Neural progenitor cell (in vitro differentiated cells): Measurements from ENCODE around the gene MMADHC. TPM values are rescaled to one million over a fixed set of nuclear protein-coding genes. Genes with fewer than 3 reads are reported as not detected.

Experiments
- DNase-seq: peaks from one replicate; pipeline ENCODE4 v3.0.0-alpha.2; 2016; ENCODE audit warnings: low spot score
- H2AFZ ChIP-seq: fragments of 200-600 bp; sonication (generic); replicated peaks from 2 replicates; pipeline ENCODE4 v1.6.1; 2016; ENCODE audit warnings: antibody characterized with exemption
- H3F3A ChIP-seq: fragments of 200-600 bp; sonication (generic); 2 replicates; pipeline ENCODE4 v1.6.1; 2016; ENCODE audit warnings: antibody characterized with exemption, low read depth
- H3K27ac ChIP-seq: fragments of 200-600 bp; sonication (generic); 2 replicates; pipeline ENCODE4 v1.5.1; 2016; ENCODE audit warnings: mild to moderate bottlenecking
- H3K27me3 ChIP-seq: fragments of 200-600 bp; sonication (generic); 2 replicates; pipeline ENCODE4 v1.6.1; 2016; ENCODE audit warnings: mild to moderate bottlenecking, moderate library complexity
- H3K36me3 ChIP-seq: fragments of 200-600 bp; sonication (generic); 2 replicates; pipeline ENCODE4 v1.5.1; 2016
- H3K4me1 ChIP-seq: fragments of 200-600 bp; sonication (generic); 2 replicates; pipeline ENCODE4 v1.6.1; 2016; ENCODE audit warnings: mixed run types
- H3K4me2 ChIP-seq: fragments of 200-600 bp; sonication (generic); 2 replicates; pipeline ENCODE4 v1.6.1; 2016
- H3K4me3 ChIP-seq: fragments of 200-600 bp; sonication (generic); 2 replicates; pipeline ENCODE4 v1.5.1; 2016
- H3K79me2 ChIP-seq: fragments of 200-600 bp; sonication (generic); 2 replicates; pipeline ENCODE4 v1.6.1; 2016; ENCODE audit warnings: low read depth
- H3K9ac ChIP-seq: fragments of 200-600 bp; sonication (generic); 2 replicates; pipeline ENCODE4 v1.6.1; 2016
- H3K9me3 ChIP-seq: fragments of 200-600 bp; sonication (generic); 2 replicates; pipeline ENCODE4 v1.5.1; 2016; ENCODE audit warnings: low read depth
- H4K20me1 ChIP-seq: fragments of 200-600 bp; sonication (generic); 2 replicates; pipeline ENCODE4 v1.6.1; 2016; ENCODE audit warnings: low read depth
- H3K27ac Mint-ChIP-seq: 3 replicates; pipeline ENCODE4 v1.8.0; 2021; ENCODE audit warnings: mixed read lengths
- H3K27me3 Mint-ChIP-seq: 2 replicates; pipeline ENCODE4 v1.8.0; 2022; ENCODE audit warnings: low read depth, mild to moderate bottlenecking, inconsistent platforms, moderate library complexity, mixed read lengths; ENCODE audit not compliant: insufficient read depth
- H3K36me3 Mint-ChIP-seq: 3 replicates; pipeline ENCODE4 v1.8.0; 2021; ENCODE audit warnings: mixed read lengths
- H3K4me1 Mint-ChIP-seq: 3 replicates; pipeline ENCODE4 v1.8.0; 2021; ENCODE audit warnings: mixed read lengths
- H3K4me3 Mint-ChIP-seq: 3 replicates; pipeline ENCODE4 v1.8.0; 2021; ENCODE audit warnings: mild to moderate bottlenecking, moderate library complexity, mixed read lengths
- H3K9me3 Mint-ChIP-seq: 3 replicates; pipeline ENCODE4 v1.8.0; 2020; ENCODE audit warnings: mixed read lengths
- EZH2 ChIP-seq: fragments of 200-600 bp; sonication (generic); IDR thresholded peaks from 2 replicates; pipeline ENCODE4 v1.6.1; 2017; ENCODE audit warnings: antibody characterized with exemption, mild to moderate bottlenecking, moderate library complexity
- EZH2phosphoT487 ChIP-seq: fragments of 200-600 bp; sonication (generic); IDR thresholded peaks from 2 replicates; pipeline ENCODE4 v1.6.1; 2017; ENCODE audit warnings: antibody characterized with exemption
- total RNA-seq: library from RNA; depleted of rRNA; stranded (reverse); fragments of >200 nt; gene quantifications from 2 replicates; pipeline ENCODE4 v1.2.3, GENCODE V29; 2015; ENCODE audit warnings: low replicate concordance
- TF ChIP-seq, protein P1 (sequence below): fragments of 200-600 bp; sonication (generic); IDR thresholded peaks from 2 replicates; pipeline ENCODE4 v1.5.1; 2017; ENCODE audit warnings: antibody characterized with exemption, mild to moderate bottlenecking

MMADHC gene
- total RNA-seq, 1 donor from 2014 or later: 178 TPM

DNA sequence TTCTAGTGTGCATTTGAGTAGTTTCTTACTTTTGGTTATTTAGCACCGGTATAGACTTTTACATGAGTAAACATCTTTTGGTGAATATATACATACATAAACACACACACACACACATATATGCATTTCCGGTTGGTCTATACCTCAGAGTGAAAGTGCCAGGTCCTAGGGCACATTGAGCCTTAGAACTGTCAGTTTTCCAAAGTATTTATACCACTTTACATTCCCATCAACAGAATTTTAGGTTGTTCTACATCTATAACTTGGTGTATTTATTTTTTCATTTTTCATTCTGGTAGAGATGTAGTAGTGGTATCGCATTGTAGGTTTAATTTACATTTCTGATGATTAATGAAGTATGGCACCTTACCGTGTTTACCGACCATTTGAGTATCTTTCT is 22.6 kb downstream of the MMADHC start:
- H3K4me3 Mint-ChIP-seq: no peak overlapping the region
- Histone ChIP-seq H3F3A (no peaks in the 10 kb centered on the region), H3K27me3 (no peaks in the 10 kb centered on the region), H3K27ac (no peak overlapping the region), H3K9ac (no peak overlapping the region), H3K4me1 (no peaks in the 10 kb centered on the region), H2AFZ (no peak overlapping the region), H3K36me3 (peaks cover 8% of the 10 kb centered on the region), H3K4me2 (no peak overlapping the region), H3K79me2 (no peaks in the 10 kb centered on the region), H3K9me3 (no peaks in the 10 kb centered on the region), H3K4me3 (no peak overlapping the region), H4K20me1 (peaks cover 4% of the 10 kb centered on the region)
- no peaks in the 10 kb centered on the region for H3K27me3 Mint-ChIP-seq
- H3K36me3 Mint-ChIP-seq: peaks cover 10% of the 10 kb centered on the region
- TF ChIP-seq, protein P1, sequence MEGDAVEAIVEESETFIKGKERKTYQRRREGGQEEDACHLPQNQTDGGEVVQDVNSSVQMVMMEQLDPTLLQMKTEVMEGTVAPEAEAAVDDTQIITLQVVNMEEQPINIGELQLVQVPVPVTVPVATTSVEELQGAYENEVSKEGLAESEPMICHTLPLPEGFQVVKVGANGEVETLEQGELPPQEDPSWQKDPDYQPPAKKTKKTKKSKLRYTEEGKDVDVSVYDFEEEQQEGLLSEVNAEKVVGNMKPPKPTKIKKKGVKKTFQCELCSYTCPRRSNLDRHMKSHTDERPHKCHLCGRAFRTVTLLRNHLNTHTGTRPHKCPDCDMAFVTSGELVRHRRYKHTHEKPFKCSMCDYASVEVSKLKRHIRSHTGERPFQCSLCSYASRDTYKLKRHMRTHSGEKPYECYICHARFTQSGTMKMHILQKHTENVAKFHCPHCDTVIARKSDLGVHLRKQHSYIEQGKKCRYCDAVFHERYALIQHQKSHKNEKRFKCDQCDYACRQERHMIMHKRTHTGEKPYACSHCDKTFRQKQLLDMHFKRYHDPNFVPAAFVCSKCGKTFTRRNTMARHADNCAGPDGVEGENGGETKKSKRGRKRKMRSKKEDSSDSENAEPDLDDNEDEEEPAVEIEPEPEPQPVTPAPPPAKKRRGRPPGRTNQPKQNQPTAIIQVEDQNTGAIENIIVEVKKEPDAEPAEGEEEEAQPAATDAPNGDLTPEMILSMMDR: no peak
- TF ChIP-seq EZH2phosphoT487 (no peak), EZH2 (no peak)
- H3K9me3 Mint-ChIP-seq: no peaks in the 10 kb centered on the region
- no peak overlapping the region for H3K27ac Mint-ChIP-seq
- H3K4me1 Mint-ChIP-seq: no peaks in the 10 kb centered on the region
- no peak for DNase-seq

DNA sequence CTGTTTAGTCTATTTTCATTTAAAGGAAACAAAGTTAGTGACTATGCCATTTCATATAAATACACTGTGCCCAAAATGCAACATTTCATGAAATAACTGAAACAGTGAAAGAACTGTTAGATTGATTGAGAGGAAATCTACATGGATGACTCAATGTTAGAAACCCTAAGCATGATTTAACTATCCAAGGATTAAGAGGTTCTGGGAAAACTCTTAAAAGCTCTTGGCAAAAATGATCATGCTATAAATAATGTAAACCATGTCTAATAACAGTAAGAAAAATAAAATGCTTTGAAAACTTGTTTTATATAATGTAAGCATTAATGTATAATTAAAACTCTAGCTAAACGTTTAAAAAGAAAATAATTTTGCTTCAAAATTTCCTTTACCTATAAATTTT is 23.5 kb downstream of the MMADHC start:
- H3K36me3 Mint-ChIP-seq: peaks cover 6% of the 10 kb centered on the region
- Histone ChIP-seq H3K9me3 (no peaks in the 10 kb centered on the region), H3K9ac (no peak overlapping the region), H3K27me3 (no peaks in the 10 kb centered on the region), H2AFZ (no peak overlapping the region), H3K27ac (no peak overlapping the region), H3F3A (no peaks in the 10 kb centered on the region), H3K79me2 (no peaks in the 10 kb centered on the region), H3K4me1 (no peaks in the 10 kb centered on the region), H4K20me1 (peaks cover 4% of the 10 kb centered on the region), H3K4me3 (no peak overlapping the region), H3K36me3 (peaks cover 3% of the 10 kb centered on the region), H3K4me2 (no peak overlapping the region)
- no peak overlapping the region for H3K27ac Mint-ChIP-seq
- no peaks in the 10 kb centered on the region for H3K9me3 Mint-ChIP-seq
- TF ChIP-seq EZH2phosphoT487 (no peak), EZH2 (no peak)
- TF ChIP-seq, protein P1: no peak
- no peaks in the 10 kb centered on the region for H3K27me3 Mint-ChIP-seq
- H3K4me3 Mint-ChIP-seq: no peak overlapping the region
- H3K4me1 Mint-ChIP-seq: no peaks in the 10 kb centered on the region
- no peak for DNase-seq

DNA sequence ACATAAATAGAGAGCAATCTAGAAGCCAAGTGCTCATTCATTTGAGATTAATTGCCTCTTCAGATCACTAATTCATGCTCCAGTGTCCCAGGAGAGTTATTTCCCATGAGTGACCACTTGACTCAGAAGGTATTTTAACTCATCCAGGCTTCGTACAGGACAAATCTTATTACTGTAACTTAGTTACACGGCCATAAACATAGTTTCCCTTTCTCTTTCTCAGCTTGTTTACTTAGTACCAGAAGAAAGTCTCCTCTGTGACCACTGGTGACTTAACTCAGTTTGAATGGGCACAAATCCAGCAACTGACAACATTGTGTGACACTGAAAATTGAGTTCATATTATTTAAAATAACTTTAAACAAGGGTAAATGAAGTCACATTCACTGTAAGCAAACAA is 25.3 kb downstream of the MMADHC start:
- H3K79me2 ChIP-seq: no peaks in the 10 kb centered on the region
- Mint-ChIP-seq H3K36me3 (no peaks in the 10 kb centered on the region), H3K9me3 (no peaks in the 10 kb centered on the region), H3K27me3 (no peaks in the 10 kb centered on the region), H3K27ac (no peak overlapping the region), H3K4me3 (no peak overlapping the region), H3K4me1 (no peaks in the 10 kb centered on the region)
- H3K9me3 ChIP-seq: no peaks in the 10 kb centered on the region
- no peaks in the 10 kb centered on the region for H3K4me1 ChIP-seq
- H3K27me3 ChIP-seq: no peaks in the 10 kb centered on the region
- H3K4me3 ChIP-seq: no peak overlapping the region
- H3K27ac ChIP-seq: no peak overlapping the region
- no peak overlapping the region for H3K9ac ChIP-seq
- no peak overlapping the region for H2AFZ ChIP-seq
- no peak overlapping the region for H3K4me2 ChIP-seq
- no peak for DNase-seq
- peaks cover 4% of the 10 kb centered on the region for H4K20me1 ChIP-seq
- no peaks in the 10 kb centered on the region for H3K36me3 ChIP-seq
- no peaks in the 10 kb centered on the region for H3F3A ChIP-seq
- no peak for TF ChIP-seq EZH2phosphoT487
- TF ChIP-seq, protein P1: no peak
- no peak for TF ChIP-seq EZH2
